HepG2 (cell line): ENCODE measurements around the gene KDM2B. TPM values are rescaled to one million over a fixed set of nuclear protein-coding genes. Genes with fewer than 3 reads are reported as not detected.

Experiments
- ATAC-seq: fragments of 200-7000 bp; cut with Tn5 transposase; 3 replicates; pipeline ENCODE4 v1.9.1; 2020; ENCODE audit warnings: mild to moderate bottlenecking, moderate library complexity
- BruUV-seq: library from RNA; stranded (reverse); fragments of 400-500 nt; replicated peaks from 2 replicates; lab custom pipeline; 2021; lab: Mats Ljungman, UMichigan
- CTCF ChIA-PET: fragments of 300-600 bp; formaldehyde crosslinking; extraction: SDS; loops from one replicate; lab custom pipeline; 2021; ENCODE audit warnings: low total read pairs, inconsistent platforms, low intra/inter-chr PET ratio; lab: Yijun Ruan, JAX
- POLR2A ChIA-PET: fragments of 350-600 bp; sonication (Branson Sonifier 250); formaldehyde crosslinking; loops from one replicate; lab custom pipeline; 2020; ENCODE audit warnings: antibody characterized with exemption, inconsistent platforms; lab: Yijun Ruan, JAX
- DNase-seq: peaks from one replicate; pipeline ENCODE4 v3.0.0-alpha.2; 2015; ENCODE audit warnings: low spot score
- FAIRE-seq: peaks from 3 replicates; lab custom pipeline; 2011; peaks lifted over from hg19 to GRCh38; lab: Jason Lieb, UNC
- H2AFZ ChIP-seq: one replicate; pipeline ENCODE4 v1.6.1; 2011; ENCODE audit warnings: low read length, inconsistent platforms
- H3K27ac ChIP-seq: fragments of 300-600 bp; 3 replicates; pipeline ENCODE4 v1.8.0; 2011; ENCODE audit warnings: mixed run types, mild to moderate bottlenecking, mixed read lengths, low read length, inconsistent platforms; ENCODE audit not compliant: insufficient read depth; ENCODE audit errors: extremely low read length
- H3K27me3 ChIP-seq, 2 experiments: fragments of 200-600 bp in 1 of 2; 2 replicates in 1 of 2; 3 replicates in 1 of 2; pipeline versions ENCODE4 v1.6.0 to v1.8.0; 2011; ENCODE audit warnings: low read length in 2 of 2, mild to moderate bottlenecking in 2 of 2, moderate library complexity in 2 of 2, inconsistent platforms in 1 of 2; ENCODE audit not compliant: insufficient read depth in 2 of 2, control insufficient read depth in 1 of 2
- H3K36me3 ChIP-seq, 2 experiments: fragments of 200-600 bp in 1 of 2; replicated peaks in 1 of 2; 2 replicates in 1 of 2; 3 replicates in 1 of 2; pipeline versions ENCODE4 v1.5.1 to v1.8.0; 2011; ENCODE audit warnings: low read length in 2 of 2, inconsistent platforms in 1 of 2; ENCODE audit not compliant: insufficient read depth in 2 of 2, control insufficient read depth in 1 of 2
- H3K4me1 ChIP-seq: 2 replicates; pipeline ENCODE4 v1.5.1; 2012; ENCODE audit warnings: low read length, inconsistent platforms; ENCODE audit not compliant: insufficient read depth
- H3K4me2 ChIP-seq: 2 replicates; pipeline ENCODE4 v1.6.0; 2011; ENCODE audit warnings: low read depth, low read length, inconsistent platforms
- H3K4me3 ChIP-seq, 3 experiments: fragments of 200-600 bp in 1 of 3; sonication (generic), shearing (Covaris generic) in 1 of 3; replicated peaks in 1 of 3; 2 replicates each; pipeline ENCODE4 v1.5.1; 2011 to 2016; ENCODE audit warnings: low read length in 3 of 3, inconsistent platforms in 2 of 3, low read depth in 2 of 3, mild to moderate bottlenecking in 2 of 3, control low read depth in 1 of 3, mixed read lengths in 1 of 3; ENCODE audit not compliant: insufficient read depth in 1 of 3
- H3K79me2 ChIP-seq: one replicate; pipeline ENCODE4 v1.6.1; 2011; ENCODE audit warnings: low read length, inconsistent platforms; ENCODE audit not compliant: insufficient read depth
- H3K9ac ChIP-seq: 2 replicates; pipeline ENCODE4 v1.6.0; 2011; ENCODE audit warnings: mild to moderate bottlenecking, low read depth, low read length, inconsistent platforms; ENCODE audit not compliant: insufficient read depth
- H3K9me3 ChIP-seq: 2 replicates; pipeline ENCODE4 v1.5.1; 2012; ENCODE audit warnings: mild to moderate bottlenecking, low read length
- H4K20me1 ChIP-seq: 2 replicates; pipeline ENCODE4 v1.6.0; 2011; ENCODE audit warnings: inconsistent platforms, mild to moderate bottlenecking, low read length, moderate library complexity; ENCODE audit not compliant: insufficient read depth
- ATM ChIP-seq: fragments of 450-650 bp; IDR thresholded peaks from 2 replicates; pipeline ENCODE4 v1.7.1; 2017; ENCODE audit warnings: mild to moderate bottlenecking, borderline replicate concordance
- CBX1 ChIP-seq: IDR thresholded peaks from one replicate; pipeline ENCODE4 v1.6.1; 2016; ENCODE audit warnings: antibody characterized with exemption, low read depth
- FOXJ3 ChIP-seq: sonication (generic); formaldehyde crosslinking; IDR thresholded peaks from 2 replicates; pipeline ENCODE4 v1.4.0; 2020; ENCODE audit warnings: missing genetic modification reagents, mild to moderate bottlenecking, borderline replicate concordance
- HOXD1 ChIP-seq: sonication (generic); formaldehyde crosslinking; IDR thresholded peaks from 2 replicates; pipeline ENCODE4 v1.5.0; 2020; ENCODE audit warnings: missing genetic modification reagents
- KAT2B ChIP-seq: fragments of 150-350 bp; IDR thresholded peaks from 2 replicates; pipeline ENCODE4 v1.6.1; 2014; ENCODE audit warnings: low read depth, low read length, borderline replicate concordance
- MZF1 ChIP-seq: sonication (generic); formaldehyde crosslinking; IDR thresholded peaks from 2 replicates; pipeline ENCODE4 v1.8.1; 2023; ENCODE audit warnings: mild to moderate bottlenecking, missing genetic modification reagents, borderline replicate concordance
- NAIF1 ChIP-seq: sonication (generic); formaldehyde crosslinking; IDR thresholded peaks from 2 replicates; pipeline ENCODE4 v1.5.0; 2020; ENCODE audit warnings: mild to moderate bottlenecking, missing genetic modification reagents, borderline replicate concordance
- PHB2 ChIP-seq: fragments of 450-650 bp; IDR thresholded peaks from 2 replicates; pipeline ENCODE4 v1.6.1; 2018; ENCODE audit not compliant: partially characterized antibody
- POLR2A ChIP-seq, 2 experiments: IDR thresholded peaks; 2 replicates each; pipeline ENCODE4 v1.6.1; 2011; ENCODE audit warnings: low read depth in 2 of 2, low read length in 2 of 2, mild to moderate bottlenecking in 1 of 2, moderate library complexity in 1 of 2; ENCODE audit not compliant: insufficient read depth in 1 of 2
- TBX3 ChIP-seq: fragments of 450-650 bp; IDR thresholded peaks from 2 replicates; pipeline ENCODE4 v1.6.1; 2017; ENCODE audit warnings: antibody characterized with exemption, mild to moderate bottlenecking, inconsistent platforms, borderline replicate concordance
- U2AF2 ChIP-seq: fragments of 200-400 bp; formaldehyde crosslinking; IDR thresholded peaks from 2 replicates; pipeline ENCODE4 v1.6.1; 2017; ENCODE audit warnings: low read depth, mild to moderate bottlenecking, low read length
- ZNF143 ChIP-seq: sonication (generic); formaldehyde crosslinking; IDR thresholded peaks from 2 replicates; pipeline ENCODE4 v1.4.0; 2020; ENCODE audit warnings: missing genetic modification reagents
- ZNF264 ChIP-seq: sonication (generic); formaldehyde crosslinking; IDR thresholded peaks from 2 replicates; pipeline ENCODE4 v1.4.0; 2020; ENCODE audit warnings: missing genetic modification reagents
- ZNF430 ChIP-seq: sonication (generic); formaldehyde crosslinking; IDR thresholded peaks from 2 replicates; pipeline ENCODE4 v1.9.0; 2021; ENCODE audit warnings: mild to moderate bottlenecking, missing genetic modification reagents
- ZNF570 ChIP-seq: sonication (generic); formaldehyde crosslinking; IDR thresholded peaks from 2 replicates; pipeline ENCODE4 v1.4.0; 2020; ENCODE audit warnings: mild to moderate bottlenecking, missing genetic modification reagents, borderline replicate concordance
- WGBS: methylation state at CpG from one replicate; pipeline ENCODE4 v1.1.6; 2017; ENCODE audit warnings: low lambda C conversion rate; 5-methylcytosine and 5-hydroxymethylcytosine counted together
- in situ Hi-C: cut with HindIII; loops from 2 replicates; pipeline ENCODE4 v1.10.0; 2017; ENCODE audit warnings: low pct_unique_long_range_greater_than_20kb; ENCODE audit not compliant: extremely low pct_ligation_motif_present
- intact Hi-C: fragments of 100-400 bp; cut with micrococcal nuclease; formaldehyde crosslinking; loops from one replicate; pipeline ENCODE4 v1.10.0; 2022; ENCODE audit not compliant: unreplicated experiment
- polyA plus RNA-seq, 8 experiments: library from polyadenylated mRNA; depleted of rRNA in 3 of 8; stranded (reverse) in 7 of 8; unstranded in 1 of 8; fragments of >200 nt; fragmentation: Illumina TruSeq in 4 of 8; extraction: Trizol in 4 of 8; gene quantifications; 2 replicates each; pipeline versions ENCODE4 v1.2.1 to v1.2.3, GENCODE V29; 2011 to 2016; ENCODE audit warnings: low read depth in 4 of 8, missing spikeins in 1 of 8, mixed read lengths in 1 of 8; ENCODE audit not compliant: insufficient read depth in 1 of 8
- total RNA-seq, 5 experiments: library from RNA; depleted of rRNA; stranded (reverse); fragments of >200 nt; fragmentation: Illumina TruSeq; extraction: Trizol; gene quantifications; 2 replicates each; pipeline ENCODE4 v1.2.3, GENCODE V29; 2016; ENCODE audit warnings: low read depth in 1 of 5
- TF ChIP-seq, protein P1 (sequence below): sonication (generic); formaldehyde crosslinking; IDR thresholded peaks from 2 replicates; pipeline ENCODE4 v1.5.0; 2020; ENCODE audit warnings: mild to moderate bottlenecking, missing genetic modification reagents
- TF ChIP-seq, protein P2 (sequence below): sonication (generic); formaldehyde crosslinking; IDR thresholded peaks from 2 replicates; pipeline ENCODE4 v1.4.0; 2020; ENCODE audit warnings: mild to moderate bottlenecking, missing genetic modification reagents
- TF ChIP-seq, protein P3 (sequence below): sonication (generic); formaldehyde crosslinking; IDR thresholded peaks from 2 replicates; pipeline ENCODE4 v1.8.1; 2023; ENCODE audit warnings: mild to moderate bottlenecking, moderate library complexity, missing genetic modification reagents

The KDM2B gene
- total and polyA plus RNA-seq, 2 of the 13 experiments (the other 11 are each of a cell fraction or from before 2014, with no cell fraction given) = 17.5 to 26.1 TPM

DNA sequence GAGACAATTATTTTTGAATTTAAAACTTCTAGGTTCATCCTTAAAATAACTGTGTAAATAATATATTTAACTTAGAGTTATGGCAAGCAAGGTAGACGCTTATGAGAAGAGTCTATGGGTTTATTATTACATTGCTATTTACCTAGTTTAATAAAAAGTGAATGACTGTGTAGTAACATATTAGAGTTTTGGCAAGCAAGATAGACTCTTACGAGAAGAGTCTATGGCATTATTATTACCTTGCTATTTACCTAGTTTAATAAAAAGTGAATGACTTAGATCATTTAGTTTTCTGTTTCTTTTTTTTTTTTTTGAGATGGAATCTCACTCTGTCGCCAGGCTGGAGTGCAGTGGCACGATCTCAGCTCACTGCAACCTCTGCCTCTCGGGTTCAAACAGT lies 177.1 kb downstream of the KDM2B start:
- Histone ChIP-seq H3K36me3 (peaks cover 3 to 14% of the 10 kb centered on the region in 2 experiments; a peak in 4 of 5 replicates), H3K79me2 (peaks cover 59% of the 10 kb centered on the region), H3K4me2 (no peak overlapping the region), H3K27ac (no peak overlapping the region)
- DNase-seq (no peak), FAIRE-seq (no peak)
- TF ChIP-seq KAT2B = no peak
- no peak for TF ChIP-seq HOXD1 (CRISPR knock-in tag)
- TF ChIP-seq CBX1 = no peak
- TF ChIP-seq ATM = no peak
- no peak for TF ChIP-seq ZNF264
- no peak for TF ChIP-seq POLR2A (IDR thresholded peaks at IDR 0.05; ENCODE audit: insufficient read depth in 1 of 2, low read depth in 2 of 2, low read length in 2 of 2)
- TF ChIP-seq, protein P1, sequence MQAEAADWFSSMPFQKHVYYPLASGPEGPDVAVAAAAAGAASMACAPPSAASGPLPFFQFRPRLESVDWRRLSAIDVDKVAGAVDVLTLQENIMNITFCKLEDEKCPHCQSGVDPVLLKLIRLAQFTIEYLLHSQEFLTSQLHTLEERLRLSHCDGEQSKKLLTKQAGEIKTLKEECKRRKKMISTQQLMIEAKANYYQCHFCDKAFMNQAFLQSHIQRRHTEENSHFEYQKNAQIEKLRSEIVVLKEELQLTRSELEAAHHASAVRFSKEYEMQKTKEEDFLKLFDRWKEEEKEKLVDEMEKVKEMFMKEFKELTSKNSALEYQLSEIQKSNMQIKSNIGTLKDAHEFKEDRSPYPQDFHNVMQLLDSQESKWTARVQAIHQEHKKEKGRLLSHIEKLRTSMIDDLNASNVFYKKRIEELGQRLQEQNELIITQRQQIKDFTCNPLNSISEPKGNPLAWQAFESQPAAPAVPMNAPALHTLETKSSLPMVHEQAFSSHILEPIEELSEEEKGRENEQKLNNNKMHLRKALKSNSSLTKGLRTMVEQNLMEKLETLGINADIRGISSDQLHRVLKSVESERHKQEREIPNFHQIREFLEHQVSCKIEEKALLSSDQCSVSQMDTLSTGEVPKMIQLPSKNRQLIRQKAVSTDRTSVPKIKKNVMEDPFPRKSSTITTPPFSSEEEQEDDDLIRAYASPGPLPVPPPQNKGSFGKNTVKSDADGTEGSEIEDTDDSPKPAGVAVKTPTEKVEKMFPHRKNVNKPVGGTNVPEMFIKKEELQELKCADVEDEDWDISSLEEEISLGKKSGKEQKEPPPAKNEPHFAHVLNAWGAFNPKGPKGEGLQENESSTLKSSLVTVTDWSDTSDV (CRISPR knock-in tag) = no peak
- TF ChIP-seq ZNF143 (CRISPR knock-in tag) = no peak
- no peak for TF ChIP-seq NAIF1
- no peak for TF ChIP-seq PHB2
- TF ChIP-seq U2AF2 = no peak
- TF ChIP-seq ZNF570 = no peak
- TF ChIP-seq, protein P2, sequence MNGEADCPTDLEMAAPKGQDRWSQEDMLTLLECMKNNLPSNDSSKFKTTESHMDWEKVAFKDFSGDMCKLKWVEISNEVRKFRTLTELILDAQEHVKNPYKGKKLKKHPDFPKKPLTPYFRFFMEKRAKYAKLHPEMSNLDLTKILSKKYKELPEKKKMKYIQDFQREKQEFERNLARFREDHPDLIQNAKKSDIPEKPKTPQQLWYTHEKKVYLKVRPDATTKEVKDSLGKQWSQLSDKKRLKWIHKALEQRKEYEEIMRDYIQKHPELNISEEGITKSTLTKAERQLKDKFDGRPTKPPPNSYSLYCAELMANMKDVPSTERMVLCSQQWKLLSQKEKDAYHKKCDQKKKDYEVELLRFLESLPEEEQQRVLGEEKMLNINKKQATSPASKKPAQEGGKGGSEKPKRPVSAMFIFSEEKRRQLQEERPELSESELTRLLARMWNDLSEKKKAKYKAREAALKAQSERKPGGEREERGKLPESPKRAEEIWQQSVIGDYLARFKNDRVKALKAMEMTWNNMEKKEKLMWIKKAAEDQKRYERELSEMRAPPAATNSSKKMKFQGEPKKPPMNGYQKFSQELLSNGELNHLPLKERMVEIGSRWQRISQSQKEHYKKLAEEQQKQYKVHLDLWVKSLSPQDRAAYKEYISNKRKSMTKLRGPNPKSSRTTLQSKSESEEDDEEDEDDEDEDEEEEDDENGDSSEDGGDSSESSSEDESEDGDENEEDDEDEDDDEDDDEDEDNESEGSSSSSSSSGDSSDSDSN (CRISPR knock-in tag) = no peak
- TF ChIP-seq TBX3 = no peak
- no peak for TF ChIP-seq FOXJ3 (CRISPR knock-in tag)
- no peak for TF ChIP-seq ZNF430 (CRISPR knock-in tag)
- no peak for TF ChIP-seq MZF1
- TF ChIP-seq, protein P3, sequence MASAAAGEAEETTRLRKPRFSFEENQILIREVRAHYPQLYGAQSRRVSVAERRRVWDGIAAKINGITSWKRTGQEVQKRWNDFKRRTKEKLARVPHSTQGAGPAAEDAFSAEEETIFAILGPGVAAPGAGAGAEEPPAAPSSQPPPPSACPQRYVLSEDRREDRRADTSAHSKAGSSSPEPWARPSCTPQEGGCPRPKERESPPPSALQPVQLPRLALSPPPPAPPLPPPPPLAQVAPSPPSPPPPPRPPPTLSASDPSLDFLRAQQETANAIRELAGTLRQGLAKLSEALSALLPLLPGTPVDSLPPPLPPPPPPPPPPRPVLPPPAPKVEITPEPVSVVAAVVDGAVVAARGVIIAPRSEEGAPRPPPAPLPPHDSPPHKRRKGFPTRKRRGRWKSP (CRISPR knock-in tag) = no peak
- TF ChIP-seq, all 625 proteins: peak for 0
- peaks cover 45% of the 10 kb centered on the region for H3K4me1 ChIP-seq
- no peaks in the 10 kb centered on the region; a peak in 1 of 5 replicates for H3K27me3 ChIP-seq
- WGBS = 98% methylated on average over 5 of the region's 5 CpGs
- BruUV-seq = no TSS peak
- H2AFZ ChIP-seq = no peak overlapping the region
- no peaks in the 10 kb centered on the region for H3K9me3 ChIP-seq
- no peak for ATAC-seq
- in situ Hi-C loops (no loop called here), intact Hi-C loops (no loop called here)
- no peak overlapping the region for H3K4me3 ChIP-seq
- ChIA-PET POLR2A (interaction anchor here (1.6 kb wide), 1 partner anchor 51 kb away, joined by 8 read pairs; the partner anchor contains the start of gene ANAPC5), CTCF (no interaction called here)
- no peaks in the 10 kb centered on the region; the same call in 1 of the 2 replicates for H4K20me1 ChIP-seq
- no peak overlapping the region for H3K9ac ChIP-seq
